ENCODE results near the gene FBLN5.
A peak's percentile ranks its signal among the peaks of the same experiment; 100 is the strongest.

The FBLN5 gene

GRCh38 chr14:91918186-91918883 is 29.2 kb downstream of the FBLN5 start:
- no peak overlapping the region for H3K9ac ChIP-seq (ENCODE audit: low read depth, low read length, poor library complexity)
- DNase-seq (ENCODE audit: low spot score), result no peak
- H2AFZ ChIP-seq (ENCODE audit: low read length), result no peak overlapping the region
- no peak overlapping the region for H3K4me3 ChIP-seq (ENCODE audit: low read length in 2 of 2)
- no peak overlapping the region for H4K91ac ChIP-seq (ENCODE audit: low read depth, low read length, poor library complexity)
- H2BK12ac ChIP-seq (ENCODE audit: low read length), result no peak overlapping the region
- no peaks in the 10 kb centered on the region for H3K27me3 ChIP-seq (ENCODE audit: control insufficient read depth in 3 of 3, insufficient read depth in 3 of 3, low read depth in 1 of 3, low read length in 3 of 3)
- H4K8ac ChIP-seq (ENCODE audit: low read depth, low read length), result no peak overlapping the region
- WGBS, 2 donors (ENCODE audit: extremely low coverage in 2 of 2, insufficient read length in 2 of 2, insufficient replicate concordance in 1 of 2), result no CpG with 5 or more reads among the region's 5 CpGs
- no peak overlapping the region for H2BK15ac ChIP-seq (ENCODE audit: low read length)
- H3K23ac ChIP-seq (ENCODE audit: low read depth, low read length, poor library complexity), result no peak overlapping the region
- H3K18ac ChIP-seq (ENCODE audit: low read length), result no peak overlapping the region
- no peak overlapping the region for H3K4me2 ChIP-seq (ENCODE audit: insufficient read depth, low read length, poor library complexity, severe bottlenecking)
- H2BK120ac ChIP-seq (ENCODE audit: low read depth, low read length), result no peak overlapping the region
- H2BK5ac ChIP-seq (ENCODE audit: low read length), result no peak overlapping the region
- no peak overlapping the region for H3K14ac ChIP-seq (ENCODE audit: low read length)
- no peak overlapping the region for H3K4ac ChIP-seq (ENCODE audit: low read length)
- H2AK5ac ChIP-seq (ENCODE audit: low read depth, low read length), result no peak overlapping the region
- H3K79me1 ChIP-seq (ENCODE audit: low read depth, low read length), result no peaks in the 10 kb centered on the region
- no peak overlapping the region for H3K27ac ChIP-seq (replicated peaks; ENCODE audit: low read length)
- peaks cover 0 to 1% of the 10 kb centered on the region in 2 donors for H3K4me1 ChIP-seq (ENCODE audit: control insufficient read depth in 2 of 2, insufficient read depth in 1 of 2, low read depth in 1 of 2, low read length in 2 of 2)
- no peaks in the 10 kb centered on the region for H3K36me3 ChIP-seq (replicated peaks in 1 of 2; ENCODE audit: control insufficient read depth in 2 of 2, insufficient read depth in 2 of 2, low read length in 2 of 2)
- H3K9me3 ChIP-seq (replicated peaks in 1 of 2; ENCODE audit: control insufficient read depth in 2 of 2, insufficient read depth in 1 of 2, low read depth in 1 of 2, low read length in 2 of 2), result no peaks in the 10 kb centered on the region

- no peak overlapping the region for H3K23ac ChIP-seq (ENCODE audit: low read depth, low read length, poor library complexity)
- no peak overlapping the region for H3K18ac ChIP-seq (ENCODE audit: low read length)
- DNase-seq (ENCODE audit: low spot score), result no peak
- H3K4ac ChIP-seq (ENCODE audit: low read length), result no peak overlapping the region
- no peak overlapping the region for H3K14ac ChIP-seq (ENCODE audit: low read length)
- H3K36me3 ChIP-seq (replicated peaks in 1 of 2; ENCODE audit: control insufficient read depth in 2 of 2, insufficient read depth in 2 of 2, low read length in 2 of 2), result no peaks in the 10 kb centered on the region
- WGBS, 2 donors (ENCODE audit: extremely low coverage in 2 of 2, insufficient read length in 2 of 2, insufficient replicate concordance in 1 of 2), result no CpG with 5 or more reads among the region's 5 CpGs
- no peaks in the 10 kb centered on the region for H3K27me3 ChIP-seq (ENCODE audit: control insufficient read depth in 3 of 3, insufficient read depth in 3 of 3, low read depth in 1 of 3, low read length in 3 of 3)
- no peak overlapping the region for H2BK15ac ChIP-seq (ENCODE audit: low read length)
- no peak overlapping the region for H4K8ac ChIP-seq (ENCODE audit: low read depth, low read length)
- no peak overlapping the region for H2AFZ ChIP-seq (ENCODE audit: low read length)
- H3K79me1 ChIP-seq (ENCODE audit: low read depth, low read length), result no peaks in the 10 kb centered on the region
- H3K9ac ChIP-seq (ENCODE audit: low read depth, low read length, poor library complexity), result no peak overlapping the region
- no peaks in the 10 kb centered on the region for H3K9me3 ChIP-seq (replicated peaks in 1 of 2; ENCODE audit: control insufficient read depth in 2 of 2, insufficient read depth in 1 of 2, low read depth in 1 of 2, low read length in 2 of 2)
- no peak overlapping the region for H2BK5ac ChIP-seq (ENCODE audit: low read length)
- H4K91ac ChIP-seq (ENCODE audit: low read depth, low read length, poor library complexity), result no peak overlapping the region
- no peak overlapping the region for H3K27ac ChIP-seq (replicated peaks; ENCODE audit: low read length)
- H3K4me1 ChIP-seq (ENCODE audit: control insufficient read depth in 2 of 2, insufficient read depth in 1 of 2, low read depth in 1 of 2, low read length in 2 of 2), result no peaks in the 10 kb centered on the region
- no peak overlapping the region for H2BK120ac ChIP-seq (ENCODE audit: low read depth, low read length)
- no peak overlapping the region for H2BK12ac ChIP-seq (ENCODE audit: low read length)
- H3K4me2 ChIP-seq (ENCODE audit: insufficient read depth, low read length, poor library complexity, severe bottlenecking), result no peak overlapping the region
- H2AK5ac ChIP-seq (ENCODE audit: low read depth, low read length), result no peak overlapping the region
- no peak overlapping the region for H3K4me3 ChIP-seq (ENCODE audit: low read length in 2 of 2)
These were observed 35.5 kb downstream of the FBLN5 start for GRCh38 chr14:91912035-91912434.

GRCh38 chr14:91911474-91912032 is 35.9 kb downstream of the FBLN5 start:
- no CpG with 5 or more reads among the region's 9 CpGs for WGBS, 2 donors (ENCODE audit: extremely low coverage in 2 of 2, insufficient read length in 2 of 2, insufficient replicate concordance in 1 of 2)
- no peak overlapping the region for H2BK12ac ChIP-seq (ENCODE audit: low read length)
- H3K79me1 ChIP-seq (ENCODE audit: low read depth, low read length), result no peaks in the 10 kb centered on the region

GRCh38 chr14:91910196-91910595 is 37.3 kb downstream of the FBLN5 start:
- Histone ChIP-seq H3K4me2 (ENCODE audit: insufficient read depth, low read length, poor library complexity, severe bottlenecking) (no peak overlapping the region), H2AFZ (ENCODE audit: low read length) (no peak overlapping the region), H2BK15ac (ENCODE audit: low read length) (no peak overlapping the region), H2BK120ac (ENCODE audit: low read depth, low read length) (no peak overlapping the region), H2BK12ac (ENCODE audit: low read length) (no peak overlapping the region), H3K27me3 (ENCODE audit: control insufficient read depth in 3 of 3, insufficient read depth in 3 of 3, low read depth in 1 of 3, low read length in 3 of 3) (no peaks in the 10 kb centered on the region), H2AK5ac (ENCODE audit: low read depth, low read length) (no peak overlapping the region), H3K4ac (ENCODE audit: low read length) (no peak overlapping the region), H4K8ac (ENCODE audit: low read depth, low read length) (no peak overlapping the region), H3K36me3 (replicated peaks in 1 of 2; ENCODE audit: control insufficient read depth in 2 of 2, insufficient read depth in 2 of 2, low read length in 2 of 2) (no peaks in the 10 kb centered on the region), H2BK5ac (ENCODE audit: low read length) (no peak overlapping the region), H3K14ac (ENCODE audit: low read length) (no peak overlapping the region), H3K79me1 (ENCODE audit: low read depth, low read length) (no peaks in the 10 kb centered on the region), H4K91ac (ENCODE audit: low read depth, low read length, poor library complexity) (no peak overlapping the region), H3K4me3 (ENCODE audit: low read length in 2 of 2) (no peak overlapping the region), H3K4me1 (ENCODE audit: control insufficient read depth in 2 of 2, insufficient read depth in 1 of 2, low read depth in 1 of 2, low read length in 2 of 2) (no peaks in the 10 kb centered on the region), H3K18ac (ENCODE audit: low read length) (no peak overlapping the region), H3K23ac (ENCODE audit: low read depth, low read length, poor library complexity) (no peak overlapping the region), H3K9me3 (replicated peaks in 1 of 2; ENCODE audit: control insufficient read depth in 2 of 2, insufficient read depth in 1 of 2, low read depth in 1 of 2, low read length in 2 of 2) (peaks cover 0 to 2% of the 10 kb centered on the region in 2 donors), H3K27ac (replicated peaks; ENCODE audit: low read length) (no peak overlapping the region), H3K9ac (ENCODE audit: low read depth, low read length, poor library complexity) (no peak overlapping the region)
- DNase-seq (ENCODE audit: low spot score), result no peak
- no CpG with 5 or more reads among the region's 9 CpGs for WGBS, 2 donors (ENCODE audit: extremely low coverage in 2 of 2, insufficient read length in 2 of 2, insufficient replicate concordance in 1 of 2)

More at GRCh38 chr14:91911474-91912032, 35.9 kb downstream of the FBLN5 start:
- Histone ChIP-seq H2BK120ac (ENCODE audit: low read depth, low read length) (no peak overlapping the region), H3K4me3 (ENCODE audit: low read length in 2 of 2) (no peak overlapping the region), H4K91ac (ENCODE audit: low read depth, low read length, poor library complexity) (no peak overlapping the region), H3K4ac (ENCODE audit: low read length) (no peak overlapping the region), H2AFZ (ENCODE audit: low read length) (peak overlapping the region; percentile 16), H2BK5ac (ENCODE audit: low read length) (no peak overlapping the region), H2BK15ac (ENCODE audit: low read length) (no peak overlapping the region), H4K8ac (ENCODE audit: low read depth, low read length) (no peak overlapping the region), H3K23ac (ENCODE audit: low read depth, low read length, poor library complexity) (no peak overlapping the region), H3K18ac (ENCODE audit: low read length) (no peak overlapping the region), H2AK5ac (ENCODE audit: low read depth, low read length) (no peak overlapping the region), H3K9ac (ENCODE audit: low read depth, low read length, poor library complexity) (no peak overlapping the region), H3K4me2 (ENCODE audit: insufficient read depth, low read length, poor library complexity, severe bottlenecking) (no peak overlapping the region), H3K14ac (ENCODE audit: low read length) (no peak overlapping the region), H3K4me1 (ENCODE audit: control insufficient read depth in 2 of 2, insufficient read depth in 1 of 2, low read depth in 1 of 2, low read length in 2 of 2) (no peaks in the 10 kb centered on the region), H3K27me3 (ENCODE audit: control insufficient read depth in 3 of 3, insufficient read depth in 3 of 3, low read depth in 1 of 3, low read length in 3 of 3) (no peaks in the 10 kb centered on the region), H3K36me3 (replicated peaks in 1 of 2; ENCODE audit: control insufficient read depth in 2 of 2, insufficient read depth in 2 of 2, low read length in 2 of 2) (no peaks in the 10 kb centered on the region), H3K9me3 (replicated peaks in 1 of 2; ENCODE audit: control insufficient read depth in 2 of 2, insufficient read depth in 1 of 2, low read depth in 1 of 2, low read length in 2 of 2) (no peaks in the 10 kb centered on the region), H3K27ac (replicated peaks; ENCODE audit: low read length) (no peak overlapping the region)
- DNase-seq (ENCODE audit: low spot score), result peak; percentile 26

Measured in neuronal stem cell (in vitro differentiated cells).